Activated B cell treated with CpG ODN at 0.5 μM for 24 hours (primary cell): Measurements from ENCODE around the gene ELAVL4. TPM values are rescaled to one million over a fixed set of nuclear protein-coding genes. Genes with fewer than 3 reads are reported as not detected.

ENCODE experiments used
- ATAC-seq: fragments of 200-7000 bp; cut with Tn5 transposase; one replicate; pipeline ENCODE4 v1.10.0; 2021; ENCODE audit warnings: low read depth, mild to moderate bottlenecking, moderate library complexity
- CTCF ChIA-PET: fragments of 350-600 bp; sonication (Branson Sonifier 250); formaldehyde crosslinking; loops from one replicate; lab custom pipeline; 2021; ENCODE audit warnings: antibody characterized with exemption; lab: Charles Lee
- POLR2A ChIA-PET: fragments of 350-600 bp; sonication (Branson Sonifier 250); formaldehyde crosslinking; loops from one replicate; lab custom pipeline; 2021; ENCODE audit warnings: antibody characterized with exemption; lab: Charles Lee
- DNase-seq: peaks from one replicate; pipeline ENCODE4 v3.0.0; 2022
- H3K27ac Mint-ChIP-seq: one replicate; pipeline ENCODE4 v1.8.0; 2020; ENCODE audit warnings: mixed read lengths
- H3K27me3 Mint-ChIP-seq: one replicate; pipeline ENCODE4 v1.8.0; 2021; ENCODE audit warnings: mixed read lengths
- H3K36me3 Mint-ChIP-seq: one replicate; pipeline ENCODE4 v1.8.0; 2021; ENCODE audit warnings: low read depth, mixed read lengths
- H3K4me1 Mint-ChIP-seq: one replicate; pipeline ENCODE4 v1.8.0; 2021; ENCODE audit warnings: mixed read lengths
- H3K4me3 Mint-ChIP-seq: one replicate; pipeline ENCODE4 v1.8.0; 2020; ENCODE audit warnings: mild to moderate bottlenecking, mixed read lengths
- H3K9me3 Mint-ChIP-seq: one replicate; pipeline ENCODE4 v1.8.0; 2020; ENCODE audit warnings: mixed read lengths
- intact Hi-C: fragments of 100-400 bp; cut with micrococcal nuclease; formaldehyde crosslinking; loops from one replicate; pipeline ENCODE4 v1.15.1; 2024
- total RNA-seq: library from RNA; stranded (reverse); gene quantifications from 2 replicates; pipeline ENCODE4 v1.2.3, GENCODE V29; 2022
- TF ChIP-seq, protein P1 (sequence below): fragments of 200-600 bp; IDR thresholded peaks from one replicate; pipeline ENCODE4 v1.8.0; 2022; ENCODE audit warnings: antibody characterized with exemption, mild to moderate bottlenecking

ELAVL4 gene
- total RNA-seq, 1 donor from 2014 or later: not detected

DNA sequence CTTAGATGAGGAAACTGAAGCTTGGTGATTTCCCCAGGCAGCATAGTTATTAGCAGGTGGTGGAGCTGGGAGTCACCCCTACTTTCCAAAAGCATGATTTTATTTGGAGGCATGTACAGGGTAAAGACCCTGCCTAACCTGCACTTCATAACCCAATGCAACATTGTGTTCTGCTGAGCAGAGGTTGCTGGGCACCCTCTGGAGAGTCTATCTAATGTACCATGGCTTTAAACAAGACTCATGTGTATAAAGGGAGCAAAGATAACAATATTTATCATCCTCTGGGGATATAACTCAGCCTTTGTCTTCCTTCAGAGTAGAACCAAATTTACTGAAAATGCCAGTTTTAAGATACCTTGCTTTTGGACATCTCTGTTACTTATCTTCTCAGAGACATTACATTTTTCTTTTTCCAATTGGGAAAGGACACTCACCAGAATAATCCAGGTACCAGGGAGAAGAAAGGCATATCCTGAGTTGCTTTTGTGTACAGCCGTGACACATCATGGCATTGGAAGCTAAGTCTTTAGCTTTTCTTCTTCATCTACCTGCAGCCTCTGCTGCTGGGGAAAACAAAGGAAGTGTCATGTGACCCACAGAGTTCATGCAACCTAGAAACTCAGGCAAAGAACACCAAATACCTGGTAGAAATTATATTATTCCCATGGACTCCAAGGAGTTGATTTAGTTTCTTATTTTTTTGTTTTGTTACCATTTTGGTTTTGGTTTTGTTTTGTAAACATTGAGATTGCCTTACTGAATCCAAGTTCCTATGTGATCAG is 39.6 kb downstream of the ELAVL4 start:
- H3K36me3 Mint-ChIP-seq: no peaks in the 10 kb centered on the region
- no peak overlapping the region for H3K27ac Mint-ChIP-seq
- no peaks in the 10 kb centered on the region for H3K27me3 Mint-ChIP-seq
- H3K9me3 Mint-ChIP-seq: no peaks in the 10 kb centered on the region
- DNase-seq (no peak), ATAC-seq (no peak)
- intact Hi-C loops: no loop called here
- ChIA-PET CTCF (no interaction called here), POLR2A (no interaction called here)
- TF ChIP-seq, protein P1, sequence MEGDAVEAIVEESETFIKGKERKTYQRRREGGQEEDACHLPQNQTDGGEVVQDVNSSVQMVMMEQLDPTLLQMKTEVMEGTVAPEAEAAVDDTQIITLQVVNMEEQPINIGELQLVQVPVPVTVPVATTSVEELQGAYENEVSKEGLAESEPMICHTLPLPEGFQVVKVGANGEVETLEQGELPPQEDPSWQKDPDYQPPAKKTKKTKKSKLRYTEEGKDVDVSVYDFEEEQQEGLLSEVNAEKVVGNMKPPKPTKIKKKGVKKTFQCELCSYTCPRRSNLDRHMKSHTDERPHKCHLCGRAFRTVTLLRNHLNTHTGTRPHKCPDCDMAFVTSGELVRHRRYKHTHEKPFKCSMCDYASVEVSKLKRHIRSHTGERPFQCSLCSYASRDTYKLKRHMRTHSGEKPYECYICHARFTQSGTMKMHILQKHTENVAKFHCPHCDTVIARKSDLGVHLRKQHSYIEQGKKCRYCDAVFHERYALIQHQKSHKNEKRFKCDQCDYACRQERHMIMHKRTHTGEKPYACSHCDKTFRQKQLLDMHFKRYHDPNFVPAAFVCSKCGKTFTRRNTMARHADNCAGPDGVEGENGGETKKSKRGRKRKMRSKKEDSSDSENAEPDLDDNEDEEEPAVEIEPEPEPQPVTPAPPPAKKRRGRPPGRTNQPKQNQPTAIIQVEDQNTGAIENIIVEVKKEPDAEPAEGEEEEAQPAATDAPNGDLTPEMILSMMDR: no peak
- no peaks in the 10 kb centered on the region for H3K4me1 Mint-ChIP-seq
- H3K4me3 Mint-ChIP-seq: no peak overlapping the region

DNA sequence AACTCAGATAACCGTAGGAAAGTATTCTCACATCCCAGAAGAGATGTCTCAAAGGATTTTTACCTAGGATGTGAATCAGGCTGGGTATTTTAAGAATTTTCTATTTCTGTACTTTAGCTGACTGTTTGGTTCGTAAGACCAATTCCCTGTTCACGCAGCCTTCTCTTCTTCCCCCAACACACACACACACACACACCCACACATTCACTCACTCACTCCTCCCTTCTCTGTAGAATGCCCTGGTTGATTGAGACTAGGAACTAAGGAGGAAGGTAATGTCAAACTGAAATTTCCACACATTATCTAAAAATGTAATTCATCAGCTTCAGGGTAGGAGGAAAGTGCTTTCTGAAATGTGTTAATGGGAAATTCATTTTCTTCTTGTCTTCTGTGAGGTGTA is 43.5 kb downstream of the ELAVL4 start:
- Mint-ChIP-seq H3K4me1 (no peaks in the 10 kb centered on the region), H3K36me3 (no peaks in the 10 kb centered on the region), H3K27ac (no peak overlapping the region), H3K4me3 (no peak overlapping the region), H3K9me3 (no peaks in the 10 kb centered on the region), H3K27me3 (no peaks in the 10 kb centered on the region)
- ChIA-PET CTCF (no interaction called here), POLR2A (no interaction called here)
- DNase-seq: no peak
- no peak for ATAC-seq
- intact Hi-C loops: no loop called here
- TF ChIP-seq, protein P1: no peak

- Mint-ChIP-seq H3K9me3 (no peaks in the 10 kb centered on the region), H3K27me3 (no peaks in the 10 kb centered on the region)
- CTCF ChIA-PET: no interaction called here
Observed at GRCh38 chr1:50155541-50155940, 46.8 kb downstream of the ELAVL4 start.

GRCh38 chr1:50156241-50157010 is 47.7 kb downstream of the ELAVL4 start:
- Mint-ChIP-seq H3K27me3 (no peaks in the 10 kb centered on the region), H3K4me1 (no peaks in the 10 kb centered on the region), H3K4me3 (no peak overlapping the region), H3K9me3 (no peaks in the 10 kb centered on the region), H3K36me3 (no peaks in the 10 kb centered on the region), H3K27ac (no peak overlapping the region)
- TF ChIP-seq, protein P1: no peak
- no peak for ATAC-seq
- intact Hi-C loops: no loop called here
- no peak for DNase-seq
- CTCF ChIA-PET: no interaction called here
- POLR2A ChIA-PET: no interaction called here

More at GRCh38 chr1:50155541-50155940, 46.8 kb downstream of the ELAVL4 start:
- no peak overlapping the region for H3K27ac Mint-ChIP-seq
- TF ChIP-seq, protein P1: no peak
- POLR2A ChIA-PET: no interaction called here
- H3K4me1 Mint-ChIP-seq: no peaks in the 10 kb centered on the region
- H3K36me3 Mint-ChIP-seq: no peaks in the 10 kb centered on the region
- ATAC-seq (no peak), DNase-seq (no peak)
- intact Hi-C loops: no loop called here
- H3K4me3 Mint-ChIP-seq: no peak overlapping the region

DNA sequence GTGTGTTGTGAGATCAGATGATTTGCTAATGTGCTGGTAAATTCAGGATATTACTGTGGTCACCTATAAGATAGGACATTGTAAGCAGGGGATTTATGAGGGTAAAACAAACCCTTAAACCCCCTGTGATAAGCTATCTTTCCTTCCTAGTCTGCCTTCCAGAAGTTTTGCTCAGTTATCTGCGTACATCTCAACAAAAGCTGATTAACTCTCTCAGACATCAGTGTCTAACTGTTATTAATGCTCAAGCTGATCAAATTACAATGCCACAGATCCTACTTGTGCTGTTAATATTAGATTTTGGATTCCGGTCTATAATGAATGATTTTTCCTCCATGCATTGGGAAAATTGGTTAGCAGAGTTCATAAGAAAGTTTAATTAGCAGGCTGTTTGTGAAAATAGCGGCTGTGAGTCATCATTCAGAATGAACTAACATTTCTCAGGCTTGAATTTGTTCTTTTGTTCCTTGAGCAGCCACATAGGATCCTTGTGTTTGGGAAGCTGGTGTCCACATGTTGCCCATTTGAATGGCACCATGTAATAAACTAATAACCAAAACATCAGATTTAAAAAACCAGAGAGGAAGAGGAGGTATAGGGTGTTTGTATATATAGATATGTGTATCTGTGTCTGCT is 48.7 kb downstream of the ELAVL4 start:
- no peaks in the 10 kb centered on the region for H3K27me3 Mint-ChIP-seq
- H3K4me1 Mint-ChIP-seq: no peaks in the 10 kb centered on the region
- ChIA-PET POLR2A (no interaction called here), CTCF (no interaction called here)
- intact Hi-C loops: no loop called here
- ATAC-seq: no peak
- DNase-seq: no peak
- H3K27ac Mint-ChIP-seq: no peak overlapping the region
- H3K36me3 Mint-ChIP-seq: no peaks in the 10 kb centered on the region
- no peak overlapping the region for H3K4me3 Mint-ChIP-seq
- H3K9me3 Mint-ChIP-seq: no peaks in the 10 kb centered on the region
- TF ChIP-seq, protein P1: no peak
